Activated T-helper 2 cell treated with anti-CD3 and anti-CD28 coated beads, Interferon-gamma antibody, Interleukin-2, Interleukin-4, amounts not matched to agents 10 μg/mL and 5 μg/mL and 100 μg/mL, durations not matched to agents 14 hours and 24 hours and 36 hours (primary cell): ENCODE results near the gene HHAT. TPM values are rescaled to one million over a fixed set of nuclear protein-coding genes. Genes with fewer than 3 reads are reported as not detected.

Source experiments
- DNase-seq: peaks from one replicate; pipeline ENCODE4 v3.0.0; 2021; ENCODE audit warnings: low spot score
- H3K27ac Mint-ChIP-seq: one replicate; pipeline ENCODE4 v1.8.0; 2021; ENCODE audit warnings: mixed read lengths
- H3K27me3 Mint-ChIP-seq: one replicate; pipeline ENCODE4 v1.8.0; 2021; ENCODE audit warnings: low read depth, mixed read lengths
- H3K36me3 Mint-ChIP-seq: one replicate; pipeline ENCODE4 v1.8.0; 2021; ENCODE audit warnings: low read depth, mixed read lengths
- H3K4me1 Mint-ChIP-seq: one replicate; pipeline ENCODE4 v1.8.0; 2021; ENCODE audit warnings: low read depth, mixed read lengths
- H3K4me3 Mint-ChIP-seq: one replicate; pipeline ENCODE4 v1.8.0; 2021; ENCODE audit warnings: low read depth, mild to moderate bottlenecking, moderate library complexity, mixed read lengths
- H3K9me3 Mint-ChIP-seq: one replicate; pipeline ENCODE4 v1.8.0; 2021; ENCODE audit warnings: mixed read lengths
- intact Hi-C: fragments of 100-400 bp; cut with micrococcal nuclease; formaldehyde crosslinking; loops from one replicate; pipeline ENCODE4 v1.15.1; 2023
- total RNA-seq: library from RNA; stranded (reverse); gene quantifications from 2 replicates; pipeline ENCODE4 v1.2.3, GENCODE V29; 2022

Gene HHAT
- total RNA-seq, 1 donor from 2014 or later: 0.43 TPM

DNA sequence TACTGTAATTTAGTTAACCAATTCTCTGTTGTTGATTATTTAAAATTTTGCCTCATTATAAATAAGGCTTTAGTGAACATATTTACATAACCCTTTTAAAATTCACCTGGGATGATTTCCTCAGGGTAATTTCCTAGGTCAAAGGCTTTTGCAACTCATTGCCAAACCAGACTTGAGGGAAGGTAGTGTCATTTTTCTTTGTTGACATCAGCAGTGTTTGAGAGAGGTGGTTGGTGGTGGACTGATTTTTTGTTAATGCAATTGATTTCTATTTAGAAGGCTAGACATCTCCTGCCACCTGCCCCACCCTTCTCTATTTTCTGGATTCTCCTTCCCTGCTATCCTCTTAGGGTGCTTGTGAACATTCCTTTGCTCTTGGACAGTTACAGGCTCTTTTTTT lies 116.8 kb downstream of the HHAT start:
- Mint-ChIP-seq H3K36me3 (no peaks in the 10 kb centered on the region), H3K27ac (no peak overlapping the region), H3K27me3 (peaks cover 8% of the 10 kb centered on the region), H3K9me3 (no peaks in the 10 kb centered on the region), H3K4me1 (peaks cover 21% of the 10 kb centered on the region), H3K4me3 (no peak overlapping the region)
- intact Hi-C loops: loop anchor here (5.0 to 10.0 kb wide), 4 partner anchors 139 to 1069 kb away; partner anchors contain the start of gene RCOR3
- no peak for DNase-seq

DNA sequence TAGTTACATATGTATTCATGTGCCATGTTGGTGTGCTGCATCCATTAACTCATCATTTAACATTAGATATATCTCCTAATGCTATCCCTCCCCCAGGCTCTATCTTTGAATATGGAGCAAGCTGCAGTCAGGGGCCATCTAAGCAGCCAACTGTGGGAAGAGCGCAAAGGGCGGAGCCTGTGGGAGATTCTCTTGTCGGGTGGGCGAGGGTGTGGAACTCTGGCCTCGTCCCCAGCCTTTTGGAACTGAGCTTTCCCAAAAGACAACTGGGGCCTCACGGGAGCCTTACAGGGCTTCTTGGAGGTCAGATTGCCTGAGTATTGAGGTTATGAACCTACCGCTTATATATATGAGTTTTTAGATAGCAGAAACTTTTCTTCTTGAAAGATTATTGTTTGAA lies 117.2 kb downstream of the HHAT start:
- no peak overlapping the region for H3K4me3 Mint-ChIP-seq

DNA sequence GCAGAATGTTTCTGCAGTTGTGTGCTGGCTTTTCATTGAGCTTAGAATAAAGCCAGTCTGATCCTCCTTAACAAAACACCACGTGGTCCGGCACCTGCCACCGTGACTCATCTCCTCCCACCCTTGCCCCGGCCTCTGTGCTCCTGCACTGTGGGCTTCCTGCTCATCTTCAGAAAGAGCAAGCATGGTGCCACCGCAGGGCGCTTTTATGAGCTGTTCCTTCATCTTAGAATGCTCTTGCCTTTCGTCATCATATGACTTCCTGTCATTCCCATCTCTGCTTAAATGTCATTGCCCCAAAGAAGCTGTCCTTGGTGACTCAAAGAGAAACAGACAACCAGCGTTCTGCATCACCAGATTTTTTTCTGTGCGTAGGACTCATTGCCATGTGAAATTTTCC lies 117.8 kb downstream of the HHAT start:
- peaks cover 21% of the 10 kb centered on the region for H3K4me1 Mint-ChIP-seq
- H3K36me3 Mint-ChIP-seq: no peaks in the 10 kb centered on the region
- peaks cover 8% of the 10 kb centered on the region for H3K27me3 Mint-ChIP-seq
- peak overlapping the region; percentile 46 for H3K27ac Mint-ChIP-seq
- peak; percentile 64 for DNase-seq
- no peak overlapping the region for H3K4me3 Mint-ChIP-seq
- no peaks in the 10 kb centered on the region for H3K9me3 Mint-ChIP-seq
- intact Hi-C loops: loop anchor here (1.0 to 10.0 kb wide), 8 partner anchors 18 to 1068 kb away; partner anchors contain the start of gene RCOR3

More for the DNA sequence above, 117.2 kb downstream of the HHAT start:
- peaks cover 8% of the 10 kb centered on the region for H3K27me3 Mint-ChIP-seq
- peak overlapping the region; percentile 46 for H3K27ac Mint-ChIP-seq
- no peak for DNase-seq
- no peaks in the 10 kb centered on the region for H3K9me3 Mint-ChIP-seq
- no peaks in the 10 kb centered on the region for H3K36me3 Mint-ChIP-seq
- H3K4me1 Mint-ChIP-seq: peaks cover 21% of the 10 kb centered on the region
- intact Hi-C loops: loop anchor here (1.0 to 10.0 kb wide), 8 partner anchors 18 to 1069 kb away; partner anchors contain the start of gene RCOR3

DNA sequence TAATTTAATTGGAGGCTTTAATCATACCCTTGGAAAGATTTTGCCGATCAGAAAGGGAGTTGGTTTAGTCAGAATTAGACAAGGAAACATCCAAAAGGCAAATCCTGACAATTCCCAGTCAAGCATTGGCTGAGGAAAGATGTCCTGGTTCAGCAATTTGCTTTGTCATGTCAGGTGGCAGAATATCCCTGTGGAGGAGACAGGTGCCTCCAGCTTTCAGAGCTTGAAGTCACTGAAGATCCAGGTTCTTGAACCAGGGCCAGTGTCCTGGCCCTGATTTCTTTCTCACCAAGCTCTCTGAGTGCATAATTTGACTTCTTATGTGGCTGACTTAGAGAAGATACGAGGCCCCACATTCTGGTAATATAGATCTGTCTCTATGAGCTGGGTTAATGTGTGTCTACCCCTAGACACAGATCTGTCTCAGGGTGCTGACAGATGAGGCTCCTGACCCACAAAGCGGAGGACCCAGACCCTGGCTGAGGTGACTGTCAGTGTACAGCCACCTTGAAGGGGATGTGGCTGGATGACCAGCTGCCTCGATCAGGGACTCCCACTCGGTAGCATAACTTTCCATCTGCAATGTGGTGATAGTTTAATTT lies 118.9 kb downstream of the HHAT start:
- intact Hi-C loops: loop anchor here (2.0 to 10.0 kb wide), 8 partner anchors 41 to 1067 kb away; partner anchors contain the start of genes KCNH1 and RCOR3
- Mint-ChIP-seq H3K4me1 (peaks cover 21% of the 10 kb centered on the region), H3K9me3 (no peaks in the 10 kb centered on the region), H3K4me3 (no peak overlapping the region), H3K27me3 (peaks cover 16% of the 10 kb centered on the region), H3K36me3 (no peaks in the 10 kb centered on the region), H3K27ac (no peak overlapping the region)
- no peak for DNase-seq

DNA sequence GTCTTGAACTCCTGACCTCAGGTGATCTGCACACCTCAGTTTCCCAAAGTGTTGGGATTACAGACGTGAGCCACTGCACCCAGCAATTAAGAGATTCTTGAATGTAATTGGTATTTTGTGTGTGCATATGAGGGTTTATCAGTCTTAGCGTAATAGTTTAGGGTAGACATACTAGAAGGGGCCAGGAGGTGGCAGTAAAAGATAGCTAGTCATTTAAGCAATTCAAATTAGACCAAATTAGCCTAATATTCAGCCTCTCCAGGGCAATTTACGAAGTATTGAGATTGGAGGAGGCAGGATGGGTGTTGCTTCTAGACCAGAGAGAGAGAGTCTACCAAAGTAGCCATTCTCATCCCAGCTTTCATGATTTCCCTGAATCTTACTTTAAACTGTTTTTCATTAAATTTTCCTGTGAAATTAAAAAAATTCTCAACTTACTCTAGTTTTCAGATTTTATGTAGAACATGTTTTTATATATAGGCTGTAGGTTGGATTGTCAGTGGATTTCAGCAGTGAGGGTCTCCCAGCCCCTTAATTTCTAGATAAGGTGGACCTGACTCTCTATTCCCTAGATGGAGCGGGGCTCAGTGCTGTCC lies 119.7 kb downstream of the HHAT start:
- intact Hi-C loops: loop anchor here (2.0 to 10.0 kb wide), 6 partner anchors 136 to 1066 kb away; partner anchors contain the start of genes KCNH1 and RCOR3
- H3K4me1 Mint-ChIP-seq: peaks cover 21% of the 10 kb centered on the region
- no peak overlapping the region for H3K4me3 Mint-ChIP-seq
- no peak for DNase-seq
- no peak overlapping the region for H3K27ac Mint-ChIP-seq
- no peaks in the 10 kb centered on the region for H3K9me3 Mint-ChIP-seq
- H3K27me3 Mint-ChIP-seq: peaks cover 20% of the 10 kb centered on the region
- H3K36me3 Mint-ChIP-seq: no peaks in the 10 kb centered on the region

DNA sequence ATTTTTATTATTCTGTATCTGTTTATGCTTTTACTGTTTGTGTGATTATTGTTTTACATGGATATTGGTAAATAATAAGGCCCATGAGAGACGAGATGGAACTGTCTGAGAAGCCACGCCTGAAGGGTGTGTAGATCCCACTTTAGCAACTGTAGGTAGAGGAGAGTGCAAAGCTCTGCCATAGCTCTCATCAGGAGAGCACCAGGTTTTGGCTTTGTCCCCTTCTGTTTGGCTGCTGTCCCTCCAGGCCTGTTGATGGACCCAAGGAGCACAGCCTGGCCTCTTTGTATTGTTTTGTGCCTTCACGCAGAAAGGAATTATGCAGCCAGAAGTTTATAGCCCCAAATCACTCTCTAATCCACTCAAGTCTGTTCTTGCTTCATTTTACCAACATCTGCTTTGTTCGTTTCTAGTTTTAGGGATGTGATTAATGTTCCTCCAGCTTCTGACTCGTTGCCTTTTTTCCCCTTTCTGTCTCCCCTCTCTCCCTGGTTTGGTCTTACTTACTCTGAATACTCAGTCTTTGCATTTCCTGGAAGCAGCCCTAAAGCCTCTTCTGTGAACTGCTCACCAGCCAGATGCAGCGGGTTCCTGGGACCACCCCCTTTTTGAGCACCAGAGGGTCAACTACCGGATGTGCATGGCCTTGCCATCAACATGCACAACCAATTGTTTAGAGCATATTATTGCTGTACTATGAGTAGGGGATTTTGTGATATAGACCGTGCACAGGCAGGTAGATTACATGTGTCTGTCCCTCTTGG lies 127.3 kb downstream of the HHAT start:
- H3K4me3 Mint-ChIP-seq: no peak overlapping the region
- no peak overlapping the region for H3K27ac Mint-ChIP-seq
- H3K27me3 Mint-ChIP-seq: peaks cover 63% of the 10 kb centered on the region

DNA sequence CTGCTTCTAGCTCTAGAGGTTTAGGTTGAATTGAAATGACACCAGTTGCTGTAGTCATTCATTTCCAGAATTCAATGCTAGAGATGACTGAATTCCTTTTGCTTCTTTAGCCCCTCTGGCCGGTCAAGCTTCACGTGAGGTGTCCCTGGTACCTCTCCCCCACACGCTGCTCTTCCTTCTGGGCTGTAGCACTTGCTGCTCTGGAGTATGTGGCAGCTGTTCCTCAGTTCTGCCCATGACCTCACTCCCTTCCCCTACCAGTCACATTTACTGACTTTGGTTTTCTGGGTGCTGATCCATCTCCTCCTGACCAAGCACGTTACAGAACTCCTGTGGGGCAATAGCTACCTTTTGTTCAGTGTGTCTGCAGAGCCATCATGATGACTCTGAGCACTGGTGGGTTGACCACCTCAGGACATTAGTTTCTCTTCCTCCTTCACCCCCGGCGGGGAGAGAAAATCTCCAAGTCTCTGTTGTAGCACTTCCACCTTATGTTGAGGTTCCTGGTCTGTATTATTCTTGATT lies 128.1 kb downstream of the HHAT start:
- Mint-ChIP-seq H3K4me3 (no peak overlapping the region), H3K36me3 (no peaks in the 10 kb centered on the region), H3K27me3 (peaks cover 62% of the 10 kb centered on the region)

More for the DNA sequence above, 127.3 kb downstream of the HHAT start:
- Mint-ChIP-seq H3K4me1 (peaks cover 3% of the 10 kb centered on the region), H3K36me3 (no peaks in the 10 kb centered on the region), H3K9me3 (no peaks in the 10 kb centered on the region)
- DNase-seq: no peak
- intact Hi-C loops: no loop called here

DNA sequence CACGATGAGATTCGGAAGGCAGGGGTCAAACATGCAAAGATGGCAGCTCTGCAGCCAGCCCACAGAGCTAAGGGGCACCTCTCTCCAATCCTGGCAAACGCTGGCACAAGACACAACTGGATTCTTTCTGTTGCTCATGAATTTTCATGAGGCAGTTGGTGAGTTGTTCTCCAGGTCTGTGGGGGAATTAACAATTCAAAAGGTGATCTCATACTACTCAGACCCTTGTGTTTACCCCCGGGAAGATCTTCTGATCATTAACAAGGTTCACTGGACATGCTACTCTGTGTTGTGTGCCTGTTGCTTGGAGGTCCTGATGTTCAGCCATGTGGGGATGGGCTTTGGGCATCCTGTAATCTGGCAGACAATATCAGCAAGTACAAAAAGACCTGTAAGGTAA lies 128.9 kb downstream of the HHAT start:
- no peaks in the 10 kb centered on the region for H3K9me3 Mint-ChIP-seq
- H3K27ac Mint-ChIP-seq: no peak overlapping the region
- H3K36me3 Mint-ChIP-seq: no peaks in the 10 kb centered on the region
- DNase-seq: no peak
- intact Hi-C loops: no loop called here
- H3K4me1 Mint-ChIP-seq: peaks cover 3% of the 10 kb centered on the region
- H3K4me3 Mint-ChIP-seq: no peak overlapping the region
- peaks cover 62% of the 10 kb centered on the region for H3K27me3 Mint-ChIP-seq

More for the DNA sequence above, 128.1 kb downstream of the HHAT start:
- H3K27ac Mint-ChIP-seq: no peak overlapping the region
- H3K9me3 Mint-ChIP-seq: no peaks in the 10 kb centered on the region
- intact Hi-C loops: no loop called here
- H3K4me1 Mint-ChIP-seq: peaks cover 3% of the 10 kb centered on the region
- DNase-seq: no peak

DNA sequence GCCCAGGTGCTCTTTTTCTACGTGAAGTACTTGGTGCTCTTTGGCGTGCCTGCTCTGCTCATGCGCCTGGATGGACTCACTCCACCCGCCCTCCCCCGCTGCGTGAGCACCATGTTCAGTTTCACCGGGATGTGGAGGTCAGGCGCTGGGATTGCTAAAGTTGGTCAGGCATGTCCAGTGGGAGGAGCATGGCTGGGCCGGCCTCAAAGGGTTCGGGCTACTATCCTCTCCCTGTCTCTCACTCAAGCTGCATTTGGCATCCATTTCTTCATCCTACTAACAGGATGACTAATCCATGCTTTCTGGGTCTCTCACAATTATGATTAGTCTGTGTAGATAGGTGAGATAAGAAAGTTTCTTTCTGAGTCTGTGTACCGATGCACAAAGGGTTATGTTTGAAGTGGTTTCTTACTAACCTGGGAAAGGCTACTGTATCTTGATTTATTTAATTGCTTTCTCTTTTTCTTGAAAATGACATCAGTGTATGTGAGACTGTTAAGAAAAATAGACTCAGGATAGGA lies 135.9 kb downstream of the HHAT start:
- Mint-ChIP-seq H3K4me1 (peaks cover 17% of the 10 kb centered on the region), H3K9me3 (no peaks in the 10 kb centered on the region), H3K4me3 (no peak overlapping the region), H3K27me3 (peaks cover 56% of the 10 kb centered on the region), H3K27ac (no peak overlapping the region), H3K36me3 (no peaks in the 10 kb centered on the region)
- intact Hi-C loops: loop anchor here (1.0 to 5.0 kb wide), 3 partner anchors 18 to 233 kb away; no protein-coding TSS in a partner anchor
- DNase-seq: peak; percentile 9

DNA sequence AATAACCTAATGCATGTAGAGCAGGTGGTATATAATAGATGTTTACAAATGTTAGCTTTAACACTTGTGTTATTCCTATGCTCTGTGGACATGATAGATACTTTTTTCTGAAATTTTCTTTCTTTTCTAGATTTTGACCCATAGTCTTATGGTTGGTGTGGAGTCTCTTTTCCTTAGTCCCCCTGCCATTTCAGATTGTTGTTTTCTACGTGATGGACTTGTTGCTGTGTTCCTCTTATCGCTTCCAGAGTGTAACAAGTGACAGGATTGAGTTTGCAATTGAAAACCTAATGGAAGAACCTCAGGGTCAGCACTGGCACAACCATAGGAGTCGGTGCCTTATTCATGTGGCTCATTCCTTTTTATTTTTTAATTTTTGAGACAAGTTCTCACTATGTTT lies 136.4 kb downstream of the HHAT start:
- Mint-ChIP-seq H3K4me1 (peaks cover 17% of the 10 kb centered on the region), H3K27ac (no peak overlapping the region), H3K27me3 (peaks cover 56% of the 10 kb centered on the region), H3K36me3 (no peaks in the 10 kb centered on the region), H3K4me3 (no peak overlapping the region), H3K9me3 (no peaks in the 10 kb centered on the region)
- no peak for DNase-seq
- intact Hi-C loops: loop anchor here (2.0 kb wide), 1 partner anchor 124 kb away; no protein-coding TSS in a partner anchor

DNA sequence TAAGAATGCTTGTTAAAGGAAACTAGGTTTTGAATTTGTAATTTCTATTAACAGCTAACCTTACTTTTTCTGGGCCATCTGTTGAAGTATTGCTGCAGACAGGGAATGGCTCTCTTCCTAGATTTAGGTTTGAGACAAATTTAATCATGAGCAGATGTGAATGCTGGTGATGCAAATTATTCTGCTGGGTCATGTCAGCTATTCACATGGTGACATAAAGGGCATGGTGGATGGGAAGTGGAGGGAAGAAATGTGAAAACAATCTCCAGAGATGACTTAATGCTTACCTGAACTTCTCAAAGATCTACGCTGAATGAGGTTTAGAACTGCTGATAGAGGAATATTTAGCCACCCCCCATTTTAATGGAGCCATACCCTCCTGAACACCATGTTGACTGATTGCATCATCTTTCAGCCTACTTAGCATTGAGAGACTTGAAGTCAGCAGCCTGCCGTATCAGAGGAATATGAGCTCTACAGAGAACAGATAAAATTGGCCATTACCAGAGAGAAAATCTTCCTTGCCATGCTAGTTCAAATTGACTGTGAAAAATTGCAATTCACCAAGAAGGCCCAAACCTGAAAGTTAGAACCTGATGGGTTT lies 138.8 kb downstream of the HHAT start:
- no peaks in the 10 kb centered on the region for H3K36me3 Mint-ChIP-seq
- no peak for DNase-seq
- H3K27ac Mint-ChIP-seq: no peak overlapping the region
- peaks cover 54% of the 10 kb centered on the region for H3K27me3 Mint-ChIP-seq
- intact Hi-C loops: no loop called here
- H3K4me1 Mint-ChIP-seq: peaks cover 17% of the 10 kb centered on the region
- H3K9me3 Mint-ChIP-seq: no peaks in the 10 kb centered on the region
- H3K4me3 Mint-ChIP-seq: no peak overlapping the region

DNA sequence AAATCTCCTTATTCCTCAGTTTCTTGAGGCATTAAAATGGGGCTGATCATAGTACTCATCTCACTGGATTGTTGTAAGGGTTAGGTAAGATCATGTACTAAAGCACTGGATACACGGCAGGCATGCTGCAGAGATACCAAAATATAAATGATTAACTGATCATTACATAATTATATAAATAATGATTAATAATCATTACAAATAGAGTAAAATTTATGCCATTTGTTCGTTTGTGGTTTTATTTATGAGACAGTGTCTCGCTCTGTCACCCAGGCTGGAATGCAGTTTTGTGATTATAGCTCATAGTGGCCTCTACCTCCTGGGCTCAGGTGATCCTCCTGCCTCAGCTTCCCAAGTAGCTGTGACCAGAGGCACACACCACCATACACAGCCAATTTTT lies 140.7 kb downstream of the HHAT start:
- peaks cover 51% of the 10 kb centered on the region for H3K27me3 Mint-ChIP-seq
- H3K4me1 Mint-ChIP-seq: peaks cover 11% of the 10 kb centered on the region
- H3K4me3 Mint-ChIP-seq: no peak overlapping the region
- H3K36me3 Mint-ChIP-seq: no peaks in the 10 kb centered on the region
- H3K27ac Mint-ChIP-seq: no peak overlapping the region
- intact Hi-C loops: no loop called here
- no peaks in the 10 kb centered on the region for H3K9me3 Mint-ChIP-seq
- no peak for DNase-seq
